Muscle layer of colon (tissue), 2 donors: Measurements from ENCODE around the gene TGFB3.
"Not testable (repeated sequence)": the region's sequence is repeated elsewhere in the genome, so short reads cannot be mapped to it uniquely, and the experiment has no call there.

Experiments used
- H3K27ac ChIP-seq: one replicate; pipeline ENCODE4 v1.7.0; 2013; ENCODE audit warnings: low read depth, mild to moderate bottlenecking, low read length, moderate library complexity
- H3K27me3 ChIP-seq, 2 donors: one replicate each; pipeline ENCODE4 v1.7.0; 2013; ENCODE audit warnings: low read length in 2 of 2, mild to moderate bottlenecking in 2 of 2; ENCODE audit not compliant: insufficient read depth in 2 of 2, control insufficient read depth in 1 of 2
- H3K36me3 ChIP-seq: one replicate; pipeline ENCODE4 v1.7.0; 2013; ENCODE audit warnings: mild to moderate bottlenecking, low read length; ENCODE audit not compliant: insufficient read depth
- H3K4me1 ChIP-seq: one replicate; pipeline ENCODE4 v1.7.0; 2013; ENCODE audit warnings: mild to moderate bottlenecking, low read length; ENCODE audit not compliant: insufficient read depth
- H3K4me3 ChIP-seq, 2 donors: one replicate each; pipeline ENCODE4 v1.7.0; 2013; ENCODE audit warnings: low read length in 2 of 2, low read depth in 1 of 2, mild to moderate bottlenecking in 1 of 2, moderate library complexity in 1 of 2
- H3K9ac ChIP-seq: one replicate; pipeline ENCODE4 v1.7.0; 2013; ENCODE audit warnings: low read length
- H3K9me3 ChIP-seq: one replicate; pipeline ENCODE4 v1.7.0; 2013; ENCODE audit warnings: mild to moderate bottlenecking, low read length
- donor health status: abdominal sarcoma.
- donor health status: Adenocarcinoma of cecum.

Gene TGFB3

DNA sequence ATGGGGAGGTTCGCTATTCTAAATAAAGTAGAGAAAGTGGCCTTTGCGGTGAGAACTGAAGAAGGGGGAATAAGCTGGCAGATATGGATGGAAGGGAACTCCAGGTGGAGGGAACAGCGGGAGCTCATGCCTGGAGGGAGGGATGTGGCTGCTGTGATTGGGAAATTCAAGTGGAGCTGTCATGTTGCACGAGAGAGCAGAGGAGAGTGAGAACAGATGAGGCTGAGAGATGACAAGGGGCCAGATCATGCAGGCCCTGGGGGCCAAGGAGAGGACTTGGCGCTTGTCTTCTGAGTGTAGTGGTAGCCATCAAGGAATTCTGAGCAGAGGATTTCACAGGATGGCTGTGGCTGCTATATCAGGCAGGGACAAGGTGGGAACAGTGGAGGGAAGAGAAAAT, 35.0 kb downstream of the TGFB3 start:
- H3K9me3 ChIP-seq: no peaks in the 10 kb centered on the region
- no peak overlapping the region for H3K27ac ChIP-seq
- no peak overlapping the region for H3K4me3 ChIP-seq
- no peaks in the 10 kb centered on the region for H3K27me3 ChIP-seq
- H3K4me1 ChIP-seq: no peaks in the 10 kb centered on the region
- H3K9ac ChIP-seq: no peak overlapping the region
- H3K36me3 ChIP-seq: no peaks in the 10 kb centered on the region

DNA sequence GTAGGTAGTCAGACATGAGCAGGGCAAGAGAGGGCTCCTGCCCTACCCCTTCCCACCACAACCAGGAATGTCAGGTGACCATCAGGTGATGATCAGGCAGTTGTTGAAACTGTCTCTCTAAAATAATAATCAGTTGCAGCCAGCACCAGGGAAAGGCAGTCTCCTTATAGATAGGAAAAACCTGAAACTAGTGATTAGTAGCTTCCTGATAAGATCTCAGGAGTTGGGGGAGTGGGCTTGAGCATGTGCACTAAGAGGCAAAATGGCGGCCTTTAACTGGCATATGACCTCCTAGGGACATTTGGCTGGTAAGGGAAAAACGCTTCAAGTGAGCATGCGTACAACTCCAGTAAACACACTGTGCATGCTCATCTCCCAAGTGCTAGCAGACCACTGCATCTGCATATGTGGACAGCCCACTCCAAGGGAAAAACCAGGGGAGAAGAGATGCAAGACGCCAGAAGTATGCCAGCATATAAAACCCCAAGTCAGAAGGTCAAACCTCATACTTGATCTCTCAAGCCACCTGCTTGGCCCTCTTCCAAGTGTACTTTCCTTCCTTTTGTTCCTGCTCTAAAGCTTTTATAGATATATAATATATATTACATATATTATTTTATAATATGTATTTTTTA, 37.1 kb downstream of the TGFB3 start:
- no peaks in the 10 kb centered on the region for H3K4me1 ChIP-seq
- H3K36me3 ChIP-seq: no peaks in the 10 kb centered on the region
- no peak overlapping the region for H3K4me3 ChIP-seq
- no peaks in the 10 kb centered on the region for H3K9me3 ChIP-seq
- no peak overlapping the region for H3K9ac ChIP-seq
- H3K27me3 ChIP-seq: no peaks in the 10 kb centered on the region
- no peak overlapping the region for H3K27ac ChIP-seq

DNA sequence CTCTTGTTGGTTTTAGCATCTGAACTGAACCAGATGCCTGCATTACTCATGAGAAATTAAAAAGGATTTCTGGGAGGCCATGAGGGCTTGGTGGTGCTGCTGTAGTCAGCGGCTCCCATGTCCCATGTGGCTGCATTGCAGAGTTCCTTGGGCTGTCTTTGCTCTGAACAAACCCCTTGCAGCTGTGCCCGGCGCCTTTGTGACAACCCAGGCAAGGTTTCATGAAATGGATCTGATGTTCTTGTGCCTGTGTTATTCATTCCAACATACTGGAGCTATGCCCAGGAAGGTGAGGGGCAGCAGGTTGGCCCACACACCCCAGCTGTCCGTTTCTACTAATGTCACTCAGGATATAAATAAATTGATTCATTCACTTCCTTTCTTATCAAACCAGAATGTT, 40.8 kb downstream of the TGFB3 start:
- Histone ChIP-seq H3K4me3 (no peak overlapping the region), H3K36me3 (no peaks in the 10 kb centered on the region), H3K4me1 (no peaks in the 10 kb centered on the region), H3K27me3 (no peaks in the 10 kb centered on the region), H3K9me3 (no peaks in the 10 kb centered on the region), H3K9ac (no peak overlapping the region), H3K27ac (no peak overlapping the region)

DNA sequence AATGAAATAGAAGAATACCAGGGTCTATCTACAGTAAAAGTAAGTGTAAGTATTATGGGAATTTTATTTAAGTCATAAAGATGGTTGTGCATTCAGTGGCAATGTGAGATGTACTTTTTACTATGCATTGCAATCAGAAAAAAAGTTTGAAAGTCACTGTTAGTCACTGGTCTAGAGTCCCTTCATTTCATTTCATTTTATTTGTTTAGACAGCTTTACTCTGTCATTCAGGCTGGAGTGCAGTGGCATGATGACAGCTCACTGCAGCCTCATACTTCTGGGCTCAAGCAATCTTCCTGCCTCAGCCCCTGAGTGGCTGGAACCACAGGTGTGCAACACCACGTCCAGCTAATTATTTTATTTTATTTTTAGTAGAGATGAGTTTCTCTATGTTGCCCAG, 42.6 kb downstream of the TGFB3 start:
- H3K36me3 ChIP-seq: no peaks in the 10 kb centered on the region
- H3K9ac ChIP-seq: no peak overlapping the region
- H3K4me1 ChIP-seq: no peaks in the 10 kb centered on the region
- no peak overlapping the region for H3K27ac ChIP-seq
- H3K4me3 ChIP-seq: no peak overlapping the region
- H3K27me3 ChIP-seq: no peaks in the 10 kb centered on the region
- no peaks in the 10 kb centered on the region for H3K9me3 ChIP-seq

DNA sequence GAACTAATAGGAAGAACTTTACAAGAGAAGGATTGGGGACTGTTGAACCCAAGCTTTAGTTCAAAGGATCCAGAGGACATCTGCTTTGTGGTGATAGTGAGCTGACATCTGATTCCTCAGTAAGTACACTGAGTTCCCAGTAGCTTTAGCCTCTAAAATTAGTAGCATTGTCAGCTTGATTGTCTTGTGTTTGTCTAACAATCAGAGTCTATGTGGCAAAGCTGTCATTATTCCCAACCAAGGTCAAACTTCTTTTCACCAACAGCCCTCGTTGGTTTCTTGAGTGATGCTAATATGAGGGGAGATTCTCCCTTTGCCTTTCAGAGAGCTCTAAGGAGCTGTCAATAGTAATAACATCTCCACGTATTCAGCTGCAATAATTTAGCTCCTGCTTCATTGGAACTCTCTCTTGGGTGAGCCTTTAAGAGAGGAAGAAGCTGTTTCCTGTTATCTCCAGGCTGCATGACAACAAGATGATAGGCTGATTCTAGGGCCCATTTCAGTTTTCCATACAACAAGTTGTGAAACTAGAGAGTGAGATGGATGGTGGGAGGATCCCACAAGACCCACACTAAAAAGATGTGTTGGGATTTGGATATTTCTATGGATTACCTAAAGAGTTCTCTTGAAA, 46.7 kb downstream of the TGFB3 start:
- Histone ChIP-seq H3K9me3 (no peaks in the 10 kb centered on the region), H3K27me3 (no peaks in the 10 kb centered on the region), H3K4me3 (no peak overlapping the region), H3K4me1 (no peaks in the 10 kb centered on the region), H3K9ac (no peak overlapping the region), H3K36me3 (no peaks in the 10 kb centered on the region), H3K27ac (no peak overlapping the region)

DNA sequence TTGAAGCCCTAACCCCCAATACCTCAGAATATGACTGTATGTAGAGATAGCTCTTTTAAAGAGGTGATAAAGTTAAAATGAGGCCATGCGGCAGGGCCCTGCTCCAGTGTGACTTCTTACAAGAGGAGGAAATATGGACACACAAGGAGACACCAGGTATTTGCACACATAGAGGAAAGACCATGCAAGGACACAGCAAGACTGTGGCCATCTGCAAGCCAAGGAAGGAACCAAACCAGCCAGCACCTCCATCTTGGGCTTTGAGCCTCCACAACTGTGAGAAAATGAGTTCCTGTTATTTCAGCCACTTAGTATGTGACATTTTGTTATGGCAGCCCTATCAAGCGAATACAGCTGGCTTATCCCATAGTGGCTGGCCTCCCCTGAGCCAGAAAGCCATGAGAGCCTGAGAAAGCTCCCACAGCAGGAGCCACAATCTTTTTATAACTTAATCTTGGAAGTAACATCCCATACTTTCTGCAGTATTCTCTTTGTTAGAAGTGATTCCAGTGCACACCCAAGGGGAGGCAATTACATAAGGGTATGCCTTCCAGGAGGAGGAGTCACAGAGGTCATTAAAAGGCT, 48.0 kb downstream of the TGFB3 start:
- Histone ChIP-seq H3K9me3 (no peaks in the 10 kb centered on the region), H3K9ac (no peak overlapping the region), H3K4me3 (no peak overlapping the region), H3K27ac (no peak overlapping the region), H3K27me3 (no peaks in the 10 kb centered on the region), H3K36me3 (no peaks in the 10 kb centered on the region), H3K4me1 (no peaks in the 10 kb centered on the region)

DNA sequence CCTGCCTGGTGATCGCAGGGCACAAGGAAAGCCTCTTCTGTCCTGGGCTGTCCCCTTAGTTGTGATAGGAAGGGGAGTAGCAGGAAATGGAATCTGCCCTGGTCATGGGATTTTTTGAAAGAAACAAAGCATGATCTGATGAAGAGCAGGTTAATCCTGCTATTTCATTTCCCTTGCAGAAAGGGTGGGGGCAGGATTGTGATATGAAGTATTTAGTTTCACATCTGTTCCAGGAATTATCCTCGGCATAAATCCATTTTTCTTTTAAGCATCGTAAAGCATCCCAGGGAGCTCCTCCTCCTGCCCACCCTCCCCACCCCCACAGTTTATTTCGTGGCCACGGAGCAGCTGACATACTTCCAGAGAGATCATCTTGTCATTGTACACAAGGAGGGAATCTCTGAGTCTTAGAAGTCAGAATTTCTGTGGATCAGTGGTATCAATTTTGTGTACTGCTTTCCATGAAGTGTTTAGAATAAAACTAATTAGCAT, 53.1 kb downstream of the TGFB3 start:
- H3K36me3 ChIP-seq: no peaks in the 10 kb centered on the region
- H3K27me3 ChIP-seq: no peaks in the 10 kb centered on the region
- H3K9me3 ChIP-seq: no peaks in the 10 kb centered on the region
- no peak overlapping the region for H3K4me3 ChIP-seq
- H3K27ac ChIP-seq: no peak overlapping the region
- H3K4me1 ChIP-seq: no peaks in the 10 kb centered on the region
- no peak overlapping the region for H3K9ac ChIP-seq

DNA sequence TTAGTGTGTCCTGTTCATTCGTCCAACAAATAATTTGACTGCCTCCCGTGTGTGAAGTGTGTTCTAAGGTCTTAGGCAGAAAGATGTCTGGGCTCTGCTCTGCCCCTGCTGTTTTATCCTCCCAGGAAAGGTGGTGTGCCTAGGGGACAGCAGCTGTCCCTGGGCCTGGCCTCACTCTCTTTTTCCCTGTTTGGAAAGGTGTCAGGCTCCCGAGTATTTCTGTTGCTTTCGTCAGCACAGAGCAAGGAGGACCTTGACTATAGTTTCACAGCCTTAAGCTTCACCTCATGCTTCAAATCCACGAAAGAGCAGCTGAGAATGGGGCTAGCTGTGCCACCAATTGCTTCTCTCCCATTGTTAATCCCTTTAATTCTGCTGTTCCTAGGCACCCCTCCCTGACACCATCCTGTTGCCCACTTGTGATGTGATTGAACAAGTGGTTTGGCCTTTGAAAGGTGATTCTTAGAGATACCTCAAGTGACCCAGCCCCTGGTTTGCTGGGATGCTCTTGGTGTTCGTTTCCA, 54.2 kb downstream of the TGFB3 start:
- Histone ChIP-seq H3K4me3 (no peak overlapping the region), H3K9me3 (no peaks in the 10 kb centered on the region), H3K9ac (no peak overlapping the region), H3K36me3 (no peaks in the 10 kb centered on the region), H3K4me1 (no peaks in the 10 kb centered on the region), H3K27me3 (no peaks in the 10 kb centered on the region), H3K27ac (no peak overlapping the region)

DNA sequence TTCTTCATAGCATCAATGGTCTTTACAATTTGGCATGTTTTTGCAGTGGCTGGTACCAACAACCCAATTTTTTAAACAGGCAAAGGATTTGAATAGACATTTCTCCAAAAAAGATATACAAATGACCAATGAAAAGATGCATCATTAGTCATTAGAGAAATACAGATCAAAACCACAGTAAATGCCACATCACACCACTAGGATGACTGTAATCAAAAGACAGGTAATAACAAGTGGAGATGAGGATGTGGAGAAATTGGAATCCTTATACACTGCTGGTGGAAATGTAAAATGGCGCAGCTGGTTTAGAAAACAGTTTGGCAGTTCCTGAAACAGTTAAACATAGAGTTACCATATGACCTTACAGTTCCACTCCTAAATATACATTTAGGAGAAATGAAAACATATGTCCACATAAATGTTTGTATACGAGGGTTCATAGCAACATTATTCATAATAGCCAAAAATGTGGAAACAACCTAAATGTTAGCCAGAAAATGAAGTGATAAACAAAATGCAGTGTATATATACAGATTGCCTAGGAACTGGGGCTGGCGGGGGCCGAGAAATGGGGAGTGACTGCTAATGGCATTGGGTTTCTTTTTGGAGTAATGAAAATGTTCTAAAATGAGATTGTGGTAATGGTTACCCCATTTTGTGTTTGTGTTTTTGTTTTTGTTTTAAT, 55.2 kb downstream of the TGFB3 start:
- Histone ChIP-seq H3K4me1 (no peaks in the 10 kb centered on the region), H3K36me3 (no peaks in the 10 kb centered on the region), H3K27ac (no peak overlapping the region), H3K27me3 (no peaks in the 10 kb centered on the region), H3K9ac (no peak overlapping the region), H3K4me3 (no peak overlapping the region), H3K9me3 (no peaks in the 10 kb centered on the region)

DNA sequence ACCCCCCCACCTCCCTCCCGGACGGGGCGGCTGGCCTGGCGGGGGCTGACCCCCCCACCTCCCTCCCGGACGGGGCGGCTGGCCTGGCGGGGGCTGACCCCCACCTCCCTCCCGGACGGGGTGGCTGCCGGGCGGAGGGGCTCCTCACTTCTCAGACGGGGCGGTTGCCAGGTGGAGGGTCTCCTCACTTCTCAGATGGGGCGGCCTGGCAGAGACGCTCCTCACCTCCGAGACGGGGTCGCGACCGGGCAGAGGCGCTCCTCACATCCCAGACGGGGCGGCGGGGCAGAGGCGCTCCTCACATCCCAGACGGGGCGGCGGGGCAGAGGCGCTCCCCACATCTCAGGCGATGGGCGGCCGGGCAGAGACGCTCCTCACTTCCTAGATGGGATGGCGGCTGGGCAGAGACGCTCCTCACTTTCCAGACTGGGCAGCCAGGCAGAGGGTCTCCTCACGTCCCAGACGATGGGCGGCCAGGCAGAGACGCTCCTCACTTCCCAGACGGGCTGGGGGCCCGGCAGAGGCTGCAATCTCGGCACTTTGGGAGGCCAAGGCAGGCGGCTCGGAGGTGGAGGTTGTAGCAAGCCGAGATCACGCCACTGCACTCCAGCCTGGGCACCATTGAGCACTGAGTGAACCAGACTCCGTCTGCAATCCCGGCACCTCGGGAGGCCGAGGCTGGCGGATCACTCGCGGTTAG, 56.5 kb downstream of the TGFB3 start:
- not testable (repeated sequence) for H3K36me3 ChIP-seq, H3K27ac ChIP-seq, H3K4me3 ChIP-seq, H3K9me3 ChIP-seq, H3K27me3 ChIP-seq, H3K9ac ChIP-seq, H3K4me1 ChIP-seq

DNA sequence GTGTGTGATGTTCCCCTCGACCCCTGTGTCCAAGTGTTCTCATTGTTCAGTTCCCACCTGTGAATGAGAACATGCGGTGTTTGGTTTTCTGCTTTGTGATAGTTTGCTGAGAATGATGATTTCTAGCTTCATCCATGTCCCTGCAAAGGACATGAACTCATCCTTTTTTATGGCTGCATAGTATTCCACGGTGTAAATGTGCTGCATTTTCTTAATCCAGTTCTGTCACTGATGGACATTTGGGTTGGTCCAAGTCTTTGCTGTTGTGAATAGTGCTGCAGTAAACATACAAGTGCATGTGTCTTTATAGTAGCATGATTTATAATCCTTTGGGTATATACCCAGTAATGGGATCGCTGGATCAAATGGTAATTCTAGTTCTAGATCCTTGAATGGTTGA, 61.4 kb downstream of the TGFB3 start:
- H3K9me3 ChIP-seq, H3K4me1 ChIP-seq, H3K27me3 ChIP-seq, H3K27ac ChIP-seq, H3K4me3 ChIP-seq, H3K9ac ChIP-seq, H3K36me3 ChIP-seq: not testable (repeated sequence)
